HG02943 (cell line): ENCODE measurements around the gene TNFRSF18.

Experiments used
- ATAC-seq: cut with Tn5 transposase; IDR thresholded peaks from one replicate; pipeline ENCODE4 v1.9.1; 2021; ENCODE audit warnings: mild to moderate bottlenecking, low read depth, moderate library complexity; ENCODE audit not compliant: unreplicated experiment

The TNFRSF18 gene

DNA sequence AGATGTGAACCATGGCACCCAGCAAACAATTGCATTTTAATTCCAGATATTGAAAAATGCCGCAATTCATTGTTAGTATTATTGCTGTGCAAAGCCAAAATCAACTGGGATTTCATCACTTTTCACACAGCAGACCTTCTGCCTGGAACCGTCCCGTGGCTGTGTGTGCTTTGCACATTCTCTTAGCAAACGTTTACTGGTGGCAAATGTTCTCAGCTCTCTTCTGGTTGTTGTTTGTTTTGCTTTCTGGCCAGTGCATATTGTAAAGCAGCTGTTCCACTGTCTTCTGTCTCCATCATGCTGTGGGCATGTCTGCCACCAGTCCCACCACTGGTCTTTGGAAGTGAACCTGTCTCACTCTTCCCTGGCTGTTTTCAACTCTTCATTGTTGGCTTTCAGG lies 52.5 kb downstream of the TNFRSF18 start:
- no peak for ATAC-seq
